PC-3 (cell line): Measurements from ENCODE around the gene PHAF1. TPM values are rescaled to one million over a fixed set of nuclear protein-coding genes. Genes with fewer than 3 reads are reported as not detected.

ENCODE experiments used
- ATAC-seq: fragments of 200-7000 bp; cut with Tn5 transposase; 2 replicates; pipeline ENCODE4 v1.9.1; 2020; ENCODE audit warnings: mild to moderate bottlenecking, moderate library complexity
- BruUV-seq: library from RNA; stranded (reverse); fragments of 400-500 nt; replicated peaks from 2 replicates; lab custom pipeline; 2021; lab: Mats Ljungman, UMichigan
- CTCF ChIA-PET: fragments of 300-600 bp; sonication (Branson Sonifier 250); formaldehyde crosslinking; loops from one replicate; lab custom pipeline; 2022; ENCODE audit warnings: antibody characterized with exemption; lab: Charles Lee
- POLR2A ChIA-PET: fragments of 300-600 bp; sonication (Branson Sonifier 250); formaldehyde crosslinking; loops from one replicate; lab custom pipeline; 2022; ENCODE audit warnings: antibody characterized with exemption; ENCODE audit not compliant: unreplicated experiment; lab: Charles Lee
- DNase-seq: peaks from one replicate; pipeline ENCODE4 v3.0.0-alpha.2; 2015
- H2AFZ ChIP-seq: fragments of 300-600 bp; sonication (generic); 2 replicates; pipeline ENCODE4 v1.6.0; 2016; ENCODE audit warnings: antibody characterized with exemption, low read length
- H3F3A ChIP-seq: fragments of 300-600 bp; sonication (generic); one replicate; pipeline ENCODE4 v1.6.0; 2017; ENCODE audit warnings: antibody characterized with exemption, low read length, control low read depth, mild to moderate bottlenecking; ENCODE audit not compliant: unreplicated experiment
- H3K27ac ChIP-seq: fragments of 300-600 bp; sonication (generic); 2 replicates; pipeline ENCODE4 v1.5.1; 2016; ENCODE audit warnings: mild to moderate bottlenecking, low read length
- H3K27me3 ChIP-seq: fragments of 300-600 bp; sonication (generic); 2 replicates; pipeline ENCODE4 v1.6.1; 2016; ENCODE audit warnings: low read length, mixed read lengths
- H3K36me3 ChIP-seq: fragments of 300-600 bp; sonication (generic); 2 replicates; pipeline ENCODE4 v1.6.1; 2016; ENCODE audit warnings: low read depth, mixed run types, low read length, mixed read lengths
- H3K4me1 ChIP-seq: fragments of 300-600 bp; sonication (generic); 2 replicates; pipeline ENCODE4 v1.5.1; 2016; ENCODE audit warnings: low read length; ENCODE audit not compliant: insufficient read depth
- H3K4me2 ChIP-seq: fragments of 300-600 bp; sonication (generic); 2 replicates; pipeline ENCODE4 v1.6.0; 2016; ENCODE audit warnings: low read length
- H3K4me3 ChIP-seq: fragments of 300-600 bp; sonication (generic); 2 replicates; pipeline ENCODE4 v1.5.1; 2016; ENCODE audit warnings: mild to moderate bottlenecking, low read length, mixed read lengths
- H3K79me2 ChIP-seq: fragments of 300-600 bp; sonication (generic); 2 replicates; pipeline ENCODE4 v1.6.1; 2017; ENCODE audit warnings: low read length, mixed read lengths
- H3K9ac ChIP-seq: fragments of 300-600 bp; sonication (generic); 2 replicates; pipeline ENCODE4 v1.6.0; 2016; ENCODE audit warnings: mild to moderate bottlenecking, low read length
- H3K9me2 ChIP-seq: fragments of 300-600 bp; sonication (generic); replicated peaks from 2 replicates; pipeline ENCODE4 v1.6.1; 2016; ENCODE audit warnings: mixed run types, low read length, mixed read lengths
- H3K9me3 ChIP-seq: fragments of 300-600 bp; sonication (generic); 2 replicates; pipeline ENCODE4 v1.6.1; 2016; ENCODE audit warnings: low read length, mixed read lengths
- H4K20me1 ChIP-seq: fragments of 300-600 bp; sonication (generic); 2 replicates; pipeline ENCODE4 v1.6.1; 2016; ENCODE audit warnings: low read length, mixed read lengths
- EZH2 ChIP-seq: fragments of 300-600 bp; sonication (generic); IDR thresholded peaks from one replicate; pipeline ENCODE4 v1.6.1; 2017; ENCODE audit warnings: antibody characterized with exemption, mild to moderate bottlenecking, low read length; ENCODE audit not compliant: unreplicated experiment
- EZH2phosphoT487 ChIP-seq: fragments of 300-600 bp; sonication (generic); IDR thresholded peaks from 2 replicates; pipeline ENCODE4 v1.6.1; 2018; ENCODE audit warnings: mild to moderate bottlenecking, antibody characterized with exemption, low read length, borderline replicate concordance
- intact Hi-C: fragments of 100-400 bp; cut with micrococcal nuclease; formaldehyde crosslinking; loops from 2 replicates; pipeline ENCODE4 v1.9.0; 2023
- total RNA-seq: library from RNA; depleted of rRNA; stranded (reverse); fragments of >200 nt; gene quantifications from 2 replicates; pipeline ENCODE4 v1.2.3, GENCODE V29; 2014
- TF ChIP-seq, protein P1 (sequence below): fragments of 300-600 bp; sonication (generic); conservative IDR thresholded peaks from 2 replicates; pipeline ENCODE4 v1.5.1; 2017; ENCODE audit warnings: antibody characterized with exemption, low read depth, mild to moderate bottlenecking, low read length

Gene PHAF1
- total RNA-seq, 1 experiment from 2014 or later = 18.8 TPM

DNA sequence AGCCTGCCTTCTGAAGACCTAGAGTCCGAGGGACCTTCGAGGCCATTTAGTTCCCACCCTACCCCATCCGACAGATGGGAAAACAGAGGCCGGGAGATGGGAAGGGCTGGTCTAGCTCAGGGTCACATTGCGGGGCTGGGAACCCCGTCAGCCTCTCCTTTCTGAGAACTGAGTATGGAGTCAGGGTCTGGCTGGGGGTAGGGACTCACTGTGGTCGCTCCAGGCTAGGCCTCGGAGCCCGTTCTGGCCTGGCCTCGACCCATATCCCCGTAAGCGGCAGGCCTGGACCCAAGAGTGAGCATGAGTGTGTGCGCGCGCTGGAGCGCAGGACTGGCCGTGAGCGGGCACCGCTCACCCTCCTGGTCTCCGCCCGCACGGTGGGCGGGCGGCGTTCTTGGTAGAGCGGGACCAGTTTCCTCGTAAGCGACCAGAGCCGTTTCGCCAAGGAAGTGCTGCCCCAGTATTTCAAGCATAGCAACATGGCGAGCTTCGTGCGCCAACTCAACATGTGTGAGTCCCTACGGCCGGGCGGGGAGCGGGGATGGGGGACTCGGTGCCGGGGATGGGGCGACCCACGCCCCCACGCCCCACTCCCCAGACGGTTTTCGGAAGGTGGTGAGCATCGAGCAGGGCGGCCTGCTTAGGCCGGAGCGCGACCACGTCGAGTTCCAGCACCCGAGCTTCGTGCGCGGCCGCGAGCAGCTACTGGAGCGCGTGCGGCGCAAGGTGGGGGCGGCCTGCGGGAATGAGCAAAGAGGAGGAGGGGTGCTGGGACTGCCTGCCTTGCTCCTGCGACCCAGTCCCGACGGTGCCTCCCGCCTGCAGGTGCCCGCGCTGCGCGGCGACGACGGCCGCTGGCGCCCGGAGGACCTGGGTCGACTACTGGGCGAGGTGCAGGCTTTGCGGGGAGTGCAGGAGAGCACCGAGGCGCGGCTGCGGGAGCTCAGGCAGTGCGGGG, 55.7 kb downstream of the PHAF1 start:
- no TSS peak for BruUV-seq
- H3K4me3 ChIP-seq = no peak overlapping the region
- no peak overlapping the region for H2AFZ ChIP-seq
- no peaks in the 10 kb centered on the region for H3F3A ChIP-seq
- no peaks in the 10 kb centered on the region for H3K79me2 ChIP-seq
- POLR2A ChIA-PET = no interaction called here
- no peaks in the 10 kb centered on the region for H3K27me3 ChIP-seq
- H3K9me3 ChIP-seq = no peaks in the 10 kb centered on the region
- H4K20me1 ChIP-seq = no peaks in the 10 kb centered on the region
- no peak overlapping the region for H3K27ac ChIP-seq
- no peak overlapping the region for H3K9ac ChIP-seq
- ATAC-seq (no peak), DNase-seq (no peak)
- no peak overlapping the region for H3K4me2 ChIP-seq
- intact Hi-C loops = no loop called here
- H3K4me1 ChIP-seq = peaks cover 17% of the 10 kb centered on the region
- TF ChIP-seq EZH2 (no peak), EZH2phosphoT487 (no peak)
- TF ChIP-seq, protein P1, sequence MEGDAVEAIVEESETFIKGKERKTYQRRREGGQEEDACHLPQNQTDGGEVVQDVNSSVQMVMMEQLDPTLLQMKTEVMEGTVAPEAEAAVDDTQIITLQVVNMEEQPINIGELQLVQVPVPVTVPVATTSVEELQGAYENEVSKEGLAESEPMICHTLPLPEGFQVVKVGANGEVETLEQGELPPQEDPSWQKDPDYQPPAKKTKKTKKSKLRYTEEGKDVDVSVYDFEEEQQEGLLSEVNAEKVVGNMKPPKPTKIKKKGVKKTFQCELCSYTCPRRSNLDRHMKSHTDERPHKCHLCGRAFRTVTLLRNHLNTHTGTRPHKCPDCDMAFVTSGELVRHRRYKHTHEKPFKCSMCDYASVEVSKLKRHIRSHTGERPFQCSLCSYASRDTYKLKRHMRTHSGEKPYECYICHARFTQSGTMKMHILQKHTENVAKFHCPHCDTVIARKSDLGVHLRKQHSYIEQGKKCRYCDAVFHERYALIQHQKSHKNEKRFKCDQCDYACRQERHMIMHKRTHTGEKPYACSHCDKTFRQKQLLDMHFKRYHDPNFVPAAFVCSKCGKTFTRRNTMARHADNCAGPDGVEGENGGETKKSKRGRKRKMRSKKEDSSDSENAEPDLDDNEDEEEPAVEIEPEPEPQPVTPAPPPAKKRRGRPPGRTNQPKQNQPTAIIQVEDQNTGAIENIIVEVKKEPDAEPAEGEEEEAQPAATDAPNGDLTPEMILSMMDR = no peak
- no peaks in the 10 kb centered on the region for H3K9me2 ChIP-seq
- no peaks in the 10 kb centered on the region for H3K36me3 ChIP-seq
- CTCF ChIA-PET = no interaction called here

DNA sequence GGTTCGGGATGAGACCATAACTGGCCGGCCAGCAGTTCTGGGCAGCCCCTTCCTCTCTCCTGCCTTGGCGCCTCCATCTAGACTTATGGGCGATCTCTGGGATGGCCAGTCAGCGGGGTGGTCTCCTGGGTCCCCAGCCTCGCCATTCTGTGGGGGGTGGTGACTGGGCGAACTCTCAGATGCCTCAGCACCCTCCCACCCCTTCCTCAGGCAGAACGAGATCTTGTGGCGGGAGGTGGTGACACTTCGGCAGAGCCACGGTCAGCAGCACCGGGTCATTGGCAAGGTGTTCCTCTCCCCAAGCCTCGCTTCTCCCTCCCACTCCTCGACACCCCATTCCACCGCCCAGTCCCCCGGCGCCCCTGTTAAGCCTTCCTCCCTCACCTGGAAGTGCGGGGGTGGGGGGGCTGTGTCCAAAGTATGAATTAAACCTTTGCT, 56.4 kb downstream of the PHAF1 start:
- Histone ChIP-seq H3K27me3 (no peaks in the 10 kb centered on the region), H3K36me3 (no peaks in the 10 kb centered on the region), H3K4me2 (no peak overlapping the region), H4K20me1 (no peaks in the 10 kb centered on the region), H3K27ac (no peak overlapping the region), H3F3A (no peaks in the 10 kb centered on the region), H2AFZ (no peak overlapping the region), H3K4me3 (no peak overlapping the region), H3K9me2 (no peaks in the 10 kb centered on the region), H3K79me2 (0 out of 2 replicates have a peak, but pooled peaks cover 2% of the 10 kb centered on the region), H3K9me3 (no peaks in the 10 kb centered on the region), H3K4me1 (peaks cover 22% of the 10 kb centered on the region), H3K9ac (no peak overlapping the region)
- no peak for TF ChIP-seq EZH2
- TF ChIP-seq, protein P1 = no peak
- no peak for TF ChIP-seq EZH2phosphoT487
- ATAC-seq (no peak), DNase-seq (no peak)
- BruUV-seq = no TSS peak
- intact Hi-C loops = no loop called here
- CTCF ChIA-PET = no interaction called here
- POLR2A ChIA-PET = no interaction called here
